K562 (cell line): ENCODE measurements around the gene F2RL1. TPM values are rescaled to one million over a fixed set of nuclear protein-coding genes. Genes with fewer than 3 reads are reported as not detected.

Experiments used
- ARID1B ChIP-seq: fragments of 450-650 bp; IDR thresholded peaks from 2 replicates; pipeline ENCODE4 v1.6.1; 2016; ENCODE audit warnings: antibody characterized with exemption, mild to moderate bottlenecking, inconsistent platforms
- ATF3 ChIP-seq, 2 experiments: fragments of 450-650 bp in 1 of 2; sonication (generic) in 1 of 2; formaldehyde crosslinking in 1 of 2; IDR thresholded peaks in 1 of 2; conservative IDR thresholded peaks in 1 of 2; 2 replicates each; pipeline versions ENCODE4 v1.6.1 to v1.8.1; 2016 to 2023; ENCODE audit warnings: mild to moderate bottlenecking in 2 of 2, moderate library complexity in 2 of 2, inconsistent platforms in 1 of 2, missing genetic modification reagents in 1 of 2
- CBX1 ChIP-seq: sonication (generic); IDR thresholded peaks from 2 replicates; pipeline ENCODE4 v1.6.1; 2016; ENCODE audit warnings: antibody characterized with exemption, low read depth, mild to moderate bottlenecking
- CXXC5 ChIP-seq: fragments of 250-450 bp; sonication (Bioruptor Pico); IDR thresholded peaks from 2 replicates; pipeline ENCODE4 v1.8.0; 2022; ENCODE audit warnings: inconsistent platforms, mild to moderate bottlenecking, moderate library complexity
- EGR1 ChIP-seq: fragments of 450-650 bp; conservative IDR thresholded peaks from 2 replicates; pipeline ENCODE4 v1.6.1; 2017; ENCODE audit warnings: mild to moderate bottlenecking
- ETS2 ChIP-seq: IDR thresholded peaks from 2 replicates; pipeline ENCODE4 v1.6.1; 2016; ENCODE audit warnings: borderline replicate concordance, missing genetic modification characterization, mild to moderate bottlenecking, moderate library complexity, missing compliant biosample characterization; ENCODE audit not compliant: poor library complexity, severe bottlenecking
- HSF4 ChIP-seq: fragments of 250-450 bp; sonication (Bioruptor Pico); IDR thresholded peaks from 2 replicates; pipeline ENCODE4 v2.1.2; 2022; ENCODE audit warnings: mild to moderate bottlenecking, moderate library complexity, borderline replicate concordance
- MBD2 ChIP-seq: sonication (generic); IDR thresholded peaks from 2 replicates; pipeline ENCODE4 v1.6.1; 2016; ENCODE audit warnings: low read depth, borderline replicate concordance
- NR2C2 ChIP-seq, 2 experiments: fragments of 200-800 bp in 1 of 2; sonication (Bioruptor generic) in 1 of 2; sonication (generic) in 1 of 2; formaldehyde crosslinking in 1 of 2; IDR thresholded peaks; 2 replicates each; pipeline versions ENCODE4 v1.6.1 to v1.8.0; 2016 to 2022; ENCODE audit warnings: mild to moderate bottlenecking in 1 of 2, missing compliant biosample characterization in 1 of 2, missing genetic modification characterization in 1 of 2, missing genetic modification reagents in 1 of 2
- SMARCE1 ChIP-seq: fragments of 450-650 bp; IDR thresholded peaks from 2 replicates; pipeline ENCODE4 v1.7.1; 2016; ENCODE audit warnings: mild to moderate bottlenecking
- TRIM24 ChIP-seq, 2 experiments: fragments of 450-650 bp; IDR thresholded peaks; 2 replicates each; pipeline ENCODE4 v1.6.1; 2016
- ZEB2 ChIP-seq: fragments of 450-650 bp; IDR thresholded peaks from 2 replicates; pipeline ENCODE4 v1.6.1; 2016
- ZNF133 ChIP-seq: fragments of 250-450 bp; sonication (Bioruptor Pico); IDR thresholded peaks from 2 replicates; pipeline ENCODE4 v1.4.0; 2020; ENCODE audit warnings: mild to moderate bottlenecking
- ZNF282 ChIP-seq: sonication (generic); formaldehyde crosslinking; IDR thresholded peaks from 2 replicates; pipeline ENCODE4 v1.8.1; 2023; ENCODE audit warnings: missing genetic modification reagents
- ZNF318 ChIP-seq, 2 experiments: fragments of 450-650 bp; IDR thresholded peaks; 2 replicates each; pipeline ENCODE4 v1.6.1; 2016; ENCODE audit warnings: mild to moderate bottlenecking in 2 of 2, borderline replicate concordance in 1 of 2, low read depth in 1 of 2, moderate library complexity in 1 of 2
- ZNF449 ChIP-seq: fragments of 250-450 bp; sonication (Bioruptor Pico); IDR thresholded peaks from 2 replicates; pipeline ENCODE4 v1.8.0; 2022; ENCODE audit warnings: moderate library complexity, mild to moderate bottlenecking, inconsistent platforms
- polyA plus RNA-seq, 8 experiments: library from polyadenylated mRNA; depleted of rRNA in 4 of 8; stranded (reverse) in 5 of 8; unstranded in 3 of 8; fragments of >200 nt; fragmentation: Nextera tagmentation in 2 of 8; fragmentation: Illumina TruSeq in 1 of 8; extraction: Ambion mirVana in 2 of 8; extraction: Trizol in 1 of 8; gene quantifications; 2 replicates each; pipeline versions ENCODE4 v1.2.1 to v1.2.3, GENCODE V29; 2011 to 2014; ENCODE audit warnings: inconsistent platforms in 1 of 8, missing spikeins in 1 of 8
- total RNA-seq, 7 experiments: library from RNA; depleted of rRNA in 6 of 7; stranded (reverse); fragments of >200 nt in 6 of 7; fragmentation: Illumina TruSeq in 2 of 7; extraction: Trizol in 2 of 7; gene quantifications; 2 replicates each; pipeline versions ENCODE4 v1.2.1 to v1.2.3, GENCODE V29; 2011 to 2021; ENCODE audit warnings: low replicate concordance in 1 of 7

The F2RL1 gene
- total and polyA plus RNA-seq, 9 of the 15 experiments (the other 6 are each of a cell fraction or from before 2014, with no cell fraction given): 0.03 to 0.50 (median 0.27) TPM; not detected in 6

DNA sequence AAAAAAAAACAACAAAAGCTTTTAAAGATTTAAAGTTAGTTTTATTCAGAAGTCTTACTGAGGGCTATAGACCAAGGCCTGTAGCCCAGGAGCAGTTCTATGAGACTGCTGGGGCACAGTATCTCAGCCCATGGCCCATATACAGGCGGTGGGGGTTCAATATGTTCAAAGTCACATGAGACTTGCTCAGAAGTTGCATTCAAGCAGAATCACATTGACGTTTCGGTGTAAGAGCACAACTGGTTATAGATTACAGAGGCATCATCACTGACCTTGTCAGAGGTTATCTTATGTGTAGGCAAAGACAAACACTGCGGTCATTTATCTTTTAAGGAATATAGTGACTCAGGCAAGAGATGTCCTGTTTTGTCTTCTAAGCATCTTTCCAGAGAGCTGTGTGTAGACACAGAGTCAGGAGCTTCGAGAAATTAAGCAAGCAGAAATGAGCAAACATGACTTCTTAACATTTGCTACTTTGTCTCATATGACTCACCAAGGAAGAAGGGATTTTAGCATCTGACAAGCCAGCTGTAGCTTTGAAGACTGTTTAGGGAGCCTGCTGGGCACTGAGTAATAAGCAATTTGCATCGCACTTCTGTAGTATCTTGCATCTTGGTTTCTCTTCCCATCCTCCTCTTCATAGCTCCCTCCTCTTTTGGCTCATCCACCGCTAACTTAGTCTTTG, 12.9 kb upstream of the F2RL1 start (continued):
- TF ChIP-seq ATF3 (IDR thresholded peaks at IDR 0.05) (peak; percentile 89), ATF3 (CRISPR knock-in tag; conservative IDR thresholded peaks at IDR 0.05) (no peak), TRIM24 (IDR thresholded peaks at IDR 0.05) (peak in 1 of 2 experiments; percentile 68; a peak in 2 of 4 replicates), ZNF133 (CRISPR knock-in tag) (no peak), ZNF449 (CRISPR knock-in tag) (no peak), ZNF318 (IDR thresholded peaks at IDR 0.05; ENCODE audit: borderline replicate concordance in 1 of 2, low read depth in 1 of 2) (peak in 1 of 2 experiments; percentile 73; a peak in 2 of 4 replicates), HSF4 (CRISPR knock-in tag) (no peak), MBD2 (peak; percentile 43; the same call in 1 of the 2 replicates), EGR1 (peak; percentile 63), CXXC5 (peak; percentile 59; the same call in 1 of the 2 replicates), ZNF282 (CRISPR knock-in tag) (no peak), ETS2 (no peak), CBX1 (no peak), SMARCE1 (peak; percentile 84; the same call in 1 of the 2 replicates), ZEB2 (peak; percentile 49; the same call in 1 of the 2 replicates), NR2C2 (CRISPR knock-in tag; IDR thresholded peaks at IDR 0.05) (no peak), NR2C2 (tag; IDR thresholded peaks at IDR 0.05) (peak; percentile 30; the same call in 1 of the 2 replicates), ARID1B (peak; percentile 84)
